Stimulated activated CD4-positive, alpha-beta T cell treated with anti-CD3 and anti-CD28 coated beads, Interleukin-4, amount 100 ng/mL, for 48 hours (primary cell): ENCODE data around the gene TBC1D9B.
A peak's percentile ranks its signal among the peaks of the same experiment; 100 is the strongest.
"Not testable (repeated sequence)": the region's sequence is repeated elsewhere in the genome, so short reads cannot be mapped to it uniquely, and the experiment has no call there.

Experiments used
- DNase-seq, 2 donors: peaks; one replicate each; pipeline ENCODE4 v3.0.0-alpha.2; 2020; ENCODE audit warnings: low read depth in 2 of 2

Gene TBC1D9B

DNA sequence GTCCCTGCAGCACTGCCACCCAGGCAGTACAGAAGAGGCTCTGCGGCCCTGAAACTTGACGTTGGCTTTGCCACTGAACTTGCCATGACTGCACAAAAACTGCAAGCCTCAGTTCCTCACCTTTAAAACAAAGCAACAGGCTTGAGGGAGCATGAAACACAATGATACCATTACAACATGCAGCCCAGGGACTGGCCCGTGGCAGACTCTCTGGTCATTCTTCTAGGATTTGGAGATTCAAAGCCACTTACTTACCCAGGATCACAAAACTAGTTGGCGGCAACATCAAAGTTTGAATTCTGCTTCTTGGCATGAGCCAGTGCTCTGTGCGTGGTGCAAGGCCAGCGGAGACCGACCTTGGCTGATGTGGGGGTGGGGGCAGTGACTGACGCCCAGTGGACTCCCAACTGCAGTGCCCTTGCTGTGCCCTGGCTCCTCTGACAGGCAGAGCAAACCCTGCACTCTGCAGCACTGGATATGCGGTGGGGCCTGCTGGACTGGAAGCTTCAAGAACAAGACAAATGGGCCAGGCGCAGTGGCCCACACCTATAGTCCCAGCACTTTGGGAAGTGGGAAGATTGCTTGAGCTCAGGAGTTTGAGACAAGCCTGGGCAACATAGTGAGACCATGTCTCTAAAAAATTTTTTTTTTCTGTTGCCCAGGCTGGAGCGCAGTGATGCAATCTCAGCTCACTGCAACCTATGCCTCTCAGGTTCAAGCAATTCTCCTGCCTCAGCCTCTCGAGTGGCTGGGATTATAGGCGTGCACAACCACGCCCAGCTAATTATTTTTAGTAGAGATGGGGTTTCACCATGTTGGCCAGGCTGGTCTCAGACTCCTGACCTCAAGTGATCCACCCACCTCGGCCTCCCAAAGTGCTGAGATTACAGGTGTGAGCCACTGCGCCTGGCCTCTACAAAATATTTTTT is 68.1 kb downstream of the TBC1D9B start:
- DNase-seq, result no peak

DNA sequence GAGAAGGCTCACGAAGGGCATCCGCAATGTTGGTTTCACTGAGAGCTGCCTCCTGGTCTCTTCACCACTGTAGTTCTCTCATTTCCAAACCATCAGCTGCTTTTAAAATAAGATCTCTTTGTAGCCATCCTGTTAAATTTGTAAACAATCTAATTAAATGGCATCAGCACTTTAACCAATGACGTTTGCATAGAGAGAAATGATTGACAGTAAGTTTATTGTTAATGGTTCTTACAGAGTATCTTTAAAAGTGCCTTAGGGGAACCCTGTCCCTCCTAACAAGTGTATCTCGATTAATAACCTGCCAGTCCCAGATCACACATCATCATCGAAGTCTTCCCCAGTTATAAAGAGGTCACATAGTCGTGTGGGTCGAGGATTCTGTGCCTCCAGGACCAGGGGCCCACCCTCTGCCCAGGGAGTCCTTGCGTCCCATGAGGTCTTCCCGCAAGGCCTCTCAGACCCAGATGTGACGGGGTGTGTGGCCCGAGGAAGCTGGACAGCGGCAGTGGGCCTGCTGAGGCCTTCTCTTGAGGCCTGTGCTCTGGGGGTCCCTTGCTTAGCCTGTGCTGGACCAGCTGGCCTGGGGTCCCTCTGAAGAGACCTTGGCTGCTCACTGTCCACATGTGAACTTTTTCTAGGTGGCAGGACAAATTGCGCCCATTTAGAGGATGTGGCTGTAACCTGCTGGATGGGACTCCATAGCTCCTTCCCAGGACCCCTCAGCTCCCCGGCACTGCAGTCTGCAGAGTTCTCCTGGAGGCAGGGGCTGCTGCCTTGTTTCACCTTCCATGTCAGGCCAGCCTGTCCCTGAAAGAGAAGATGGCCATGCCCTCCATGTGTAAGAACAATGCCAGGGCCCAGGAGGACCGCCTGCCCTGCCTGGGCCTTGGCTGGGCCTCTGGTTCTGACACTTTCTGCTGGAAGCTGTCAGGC is 70.4 kb downstream of the TBC1D9B start:
- DNase-seq, result no peak

DNA sequence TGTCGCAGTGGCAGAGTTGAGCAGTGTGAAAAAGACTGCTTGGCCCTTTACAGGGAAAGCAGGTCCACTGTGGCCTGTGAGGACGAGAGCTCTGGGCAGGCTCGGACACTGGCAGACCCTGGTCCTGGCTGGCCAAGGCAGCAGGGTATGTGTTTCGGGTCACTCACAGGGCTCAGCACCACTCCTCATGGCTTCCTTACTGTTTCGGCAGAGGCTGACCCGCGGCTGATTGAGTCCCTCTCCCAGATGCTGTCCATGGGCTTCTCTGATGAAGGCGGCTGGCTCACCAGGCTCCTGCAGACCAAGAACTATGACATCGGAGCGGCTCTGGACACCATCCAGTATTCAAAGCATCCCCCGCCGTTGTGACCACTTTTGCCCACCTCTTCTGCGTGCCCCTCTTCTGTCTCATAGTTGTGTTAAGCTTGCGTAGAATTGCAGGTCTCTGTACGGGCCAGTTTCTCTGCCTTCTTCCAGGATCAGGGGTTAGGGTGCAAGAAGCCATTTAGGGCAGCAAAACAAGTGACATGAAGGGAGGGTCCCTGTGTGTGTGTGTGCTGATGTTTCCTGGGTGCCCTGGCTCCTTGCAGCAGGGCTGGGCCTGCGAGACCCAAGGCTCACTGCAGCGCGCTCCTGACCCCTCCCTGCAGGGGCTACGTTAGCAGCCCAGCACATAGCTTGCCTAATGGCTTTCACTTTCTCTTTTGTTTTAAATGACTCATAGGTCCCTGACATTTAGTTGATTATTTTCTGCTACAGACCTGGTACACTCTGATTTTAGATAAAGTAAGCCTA is 71.3 kb downstream of the TBC1D9B start:
- DNase-seq, result peak; percentile 34 to 38

DNA sequence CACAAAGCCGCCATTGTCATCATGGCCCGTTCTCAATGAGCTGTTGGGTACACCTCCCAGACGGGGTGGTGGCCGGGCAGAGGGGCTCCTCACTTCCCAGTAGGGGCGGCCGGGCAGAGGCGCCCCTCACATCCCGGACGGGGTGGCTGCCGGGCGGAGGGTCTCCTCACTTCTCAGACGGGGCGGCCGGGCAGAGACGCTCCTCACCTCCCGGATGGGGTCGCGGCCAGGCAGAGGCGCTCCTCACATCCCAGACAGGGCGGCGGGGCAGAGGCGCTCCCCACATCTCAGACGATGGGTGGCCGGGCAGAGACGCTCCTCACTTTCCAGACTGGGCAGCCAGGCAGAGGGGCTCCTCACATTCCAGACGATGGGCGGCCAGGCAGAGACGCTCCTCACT is 72.8 kb downstream of the TBC1D9B start:
- not testable (repeated sequence) for DNase-seq

DNA sequence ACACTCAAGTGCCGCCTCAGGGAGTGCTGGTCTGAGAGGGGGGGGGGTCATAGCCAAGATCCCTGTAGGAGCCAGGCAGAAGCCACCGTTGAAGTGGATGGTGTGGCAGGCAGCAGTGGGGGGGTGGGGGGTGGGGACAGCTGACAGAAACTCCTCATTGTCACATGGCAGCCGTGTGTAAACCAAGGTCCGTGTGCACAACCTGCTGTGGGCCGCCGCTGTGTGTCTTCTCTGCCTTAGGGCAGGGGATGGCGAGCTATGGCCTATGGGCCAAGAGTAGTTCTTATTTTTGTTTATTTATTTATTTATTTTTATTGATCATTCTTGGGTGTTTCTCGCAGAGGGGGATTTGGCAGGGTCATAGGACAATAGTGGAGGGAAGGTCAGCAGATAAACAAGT is 73.6 kb downstream of the TBC1D9B start:
- DNase-seq, result no peak

DNA sequence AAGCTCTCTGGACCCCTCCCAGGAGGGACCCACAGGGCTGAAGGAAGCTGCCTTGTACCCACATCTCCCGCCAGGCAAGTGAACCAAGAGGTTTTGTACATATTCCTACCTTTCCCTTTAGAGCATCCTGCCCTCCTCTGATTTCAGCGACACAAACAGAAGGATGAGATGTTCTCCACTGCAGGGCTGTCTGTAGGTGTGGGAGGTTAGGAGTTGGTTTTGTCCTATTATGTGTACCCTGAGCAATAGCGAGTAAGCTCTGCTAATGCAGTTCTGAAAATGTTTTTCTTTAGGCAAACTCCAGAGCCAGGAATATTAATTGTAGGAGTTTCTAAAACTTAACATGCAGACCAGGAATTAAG is 74.0 kb downstream of the TBC1D9B start:
- DNase-seq, result no peak

DNA sequence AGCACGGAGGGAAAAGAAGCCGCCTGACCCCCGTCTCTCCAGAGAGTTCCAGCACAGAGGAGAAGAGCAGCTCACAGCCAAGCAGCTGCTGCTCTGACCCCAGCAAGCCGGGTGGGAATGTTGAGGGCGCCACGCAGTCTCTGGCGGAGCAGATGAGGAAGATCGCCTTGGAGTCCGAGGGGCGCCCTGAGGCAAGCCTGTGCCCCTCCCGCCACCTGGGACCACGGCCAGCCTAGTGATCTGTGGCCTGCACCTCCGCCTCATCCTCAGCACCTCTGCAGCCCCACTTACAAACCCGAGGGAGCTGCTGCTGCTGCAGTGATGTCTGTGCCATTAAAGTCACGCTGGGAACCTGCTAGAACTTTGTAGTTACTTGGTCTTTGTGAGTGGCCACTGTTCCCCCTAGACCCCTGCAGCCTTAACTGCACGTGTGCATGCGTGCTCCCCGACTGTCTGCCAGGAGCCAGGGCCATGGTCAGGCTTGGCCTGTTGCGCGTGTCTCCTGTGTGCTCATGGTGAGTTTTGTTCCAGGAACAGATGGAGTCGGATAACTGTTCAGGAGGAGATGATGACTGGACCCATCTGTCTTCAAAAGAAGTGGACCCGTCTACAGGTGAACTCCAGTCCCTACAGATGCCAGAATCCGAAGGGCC is 74.5 kb downstream of the TBC1D9B start:
- no peak for DNase-seq

DNA sequence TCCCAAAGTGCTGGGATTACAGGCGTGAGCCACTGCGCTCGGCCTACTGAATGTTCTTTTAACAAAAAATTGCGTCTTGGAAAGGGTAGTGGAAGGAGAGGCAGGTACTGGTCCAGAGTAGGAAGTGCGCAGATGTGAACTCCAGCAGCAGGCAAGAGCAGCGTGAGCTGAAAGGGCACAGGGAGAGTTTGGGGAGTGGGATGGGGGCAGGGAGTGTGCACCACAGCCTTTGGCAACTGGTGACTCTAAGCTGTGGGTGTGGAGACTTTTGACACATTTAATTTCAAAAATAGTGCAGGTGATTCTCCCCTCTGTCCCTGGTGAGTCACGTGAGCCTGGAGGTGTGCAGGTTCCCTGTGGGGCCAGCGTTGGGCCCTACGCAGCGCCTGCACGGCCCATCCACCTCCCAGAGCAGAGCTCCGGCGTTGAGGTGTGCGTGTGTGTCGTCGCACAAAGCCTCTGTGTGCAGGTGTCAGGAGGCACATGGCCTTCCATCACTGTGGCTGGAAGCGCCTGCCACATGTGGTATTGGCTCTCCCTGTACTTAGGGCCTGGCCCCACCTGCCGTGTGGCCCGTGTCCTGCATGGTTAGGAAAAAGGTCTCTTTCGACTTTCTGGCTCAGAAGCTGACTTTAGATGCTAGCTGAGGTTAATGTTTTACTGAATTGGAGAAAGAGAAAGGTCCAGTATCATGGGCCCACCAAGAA is 75.5 kb downstream of the TBC1D9B start:
- no peak for DNase-seq

DNA sequence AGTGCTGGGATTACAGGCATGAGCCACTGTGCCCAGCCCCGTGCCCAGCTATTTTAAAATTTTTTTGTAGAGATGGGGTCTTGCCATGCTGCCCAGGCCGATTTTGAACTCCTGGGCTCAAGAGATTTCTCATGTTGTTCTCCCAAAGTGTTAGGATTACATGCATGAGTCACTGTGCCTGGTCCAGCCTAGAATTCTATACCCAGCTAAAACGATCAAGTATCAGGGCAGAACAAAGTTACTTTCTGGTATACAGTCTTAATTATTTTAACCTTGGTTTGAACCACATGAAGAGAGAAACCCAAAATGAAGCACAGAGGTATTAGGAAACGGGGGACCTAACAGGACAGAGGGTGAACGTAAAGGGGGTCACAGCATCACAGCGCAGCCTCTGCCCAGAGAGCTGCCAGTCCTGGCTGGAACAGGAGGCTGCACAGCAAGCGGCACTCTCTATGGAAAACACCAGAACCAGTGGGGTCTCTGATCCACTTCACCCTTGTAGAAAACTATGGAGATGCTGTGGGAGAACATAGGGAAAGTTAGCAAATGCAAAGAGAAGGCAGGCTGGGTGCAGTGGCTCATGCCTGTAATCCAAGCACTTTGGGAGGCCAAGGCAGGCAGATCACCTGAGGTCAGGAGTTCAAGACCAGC is 76.8 kb downstream of the TBC1D9B start:
- no peak for DNase-seq

DNA sequence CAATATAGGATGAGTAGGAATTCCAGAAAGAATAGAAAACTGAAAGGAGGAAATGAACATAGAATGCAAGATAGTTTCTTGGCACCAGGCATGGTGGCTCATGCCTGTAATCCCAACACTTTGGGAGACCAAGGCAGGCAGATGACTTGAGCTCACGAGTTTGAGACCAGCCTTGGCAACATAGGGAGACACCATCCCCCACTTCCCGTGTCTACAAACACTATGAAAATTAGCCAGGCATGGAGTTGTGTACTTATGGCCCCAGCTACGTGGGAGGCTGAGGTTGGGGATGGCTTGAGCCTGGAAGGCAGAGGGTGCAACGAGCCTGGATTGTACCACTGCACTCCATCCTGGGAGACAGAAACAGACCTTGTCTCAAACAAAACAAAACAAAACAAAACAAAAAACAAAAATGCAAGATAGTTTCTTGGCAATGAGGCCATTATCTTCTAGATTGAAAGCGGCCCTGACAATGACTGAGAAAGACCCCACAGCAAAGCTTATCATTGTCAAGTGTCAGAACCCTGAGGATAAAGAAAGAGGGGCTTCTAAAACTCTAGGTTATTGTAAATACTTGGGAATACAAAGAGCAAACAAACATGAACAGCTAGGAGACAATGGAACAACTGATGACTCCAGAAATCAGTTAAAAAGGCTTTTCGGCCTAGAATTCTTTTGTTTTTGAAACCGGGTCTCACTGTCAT is 77.8 kb downstream of the TBC1D9B start:
- DNase-seq, result no peak

DNA sequence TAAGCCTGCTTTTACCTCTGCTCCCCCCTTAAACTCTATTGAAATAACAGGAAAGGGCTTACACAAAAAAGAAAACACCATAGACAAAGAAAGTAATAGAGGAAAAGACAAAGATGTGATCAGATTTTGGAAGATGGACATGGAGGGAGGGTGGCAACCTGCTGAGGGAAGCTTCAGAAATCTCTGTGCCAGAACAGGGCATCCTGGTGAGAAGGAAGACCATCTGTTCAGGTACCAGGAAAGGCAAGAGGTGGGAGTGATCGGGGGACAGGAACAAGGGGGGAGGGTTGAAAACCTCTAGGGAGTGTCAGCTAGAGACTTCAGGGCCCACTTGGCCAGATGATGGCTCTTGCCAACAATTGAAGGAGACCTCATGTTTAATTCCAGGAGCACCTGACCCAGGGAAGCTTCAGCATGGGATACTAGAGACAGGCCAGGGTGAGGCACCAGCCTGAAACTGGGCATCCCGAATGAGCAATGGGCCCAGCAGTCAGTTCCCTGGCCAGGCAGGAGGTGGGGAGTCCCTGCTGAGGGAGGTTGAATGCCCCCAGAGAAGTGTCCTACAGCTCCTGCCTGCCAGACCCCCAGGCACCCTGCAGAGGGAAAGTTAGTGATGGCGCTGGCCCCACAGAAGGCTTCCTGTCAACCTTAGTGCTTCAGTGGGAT is 78.8 kb downstream of the TBC1D9B start:
- no peak for DNase-seq

DNA sequence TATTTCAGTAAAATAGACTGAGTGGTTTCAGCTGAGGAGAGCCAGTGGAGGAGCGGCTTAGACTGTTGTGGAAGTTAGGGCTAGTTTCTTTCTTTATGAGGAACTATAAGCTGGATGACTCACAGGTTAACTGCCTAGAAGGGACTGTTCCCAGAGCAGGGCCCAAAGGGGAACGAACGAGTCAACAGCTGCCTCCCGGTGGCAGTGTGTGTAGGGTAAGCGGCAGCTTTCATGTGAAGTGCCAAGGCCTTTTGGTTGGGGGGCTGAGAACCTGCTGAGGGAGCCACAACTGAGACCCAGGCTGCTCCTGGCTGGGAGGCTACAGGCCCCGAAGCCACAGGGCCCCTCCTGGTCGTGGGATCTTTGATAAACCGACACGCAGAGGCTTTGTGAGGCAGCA is 80.0 kb downstream of the TBC1D9B start:
- peak in 1 of 2 donors; percentile 47 for DNase-seq

DNA sequence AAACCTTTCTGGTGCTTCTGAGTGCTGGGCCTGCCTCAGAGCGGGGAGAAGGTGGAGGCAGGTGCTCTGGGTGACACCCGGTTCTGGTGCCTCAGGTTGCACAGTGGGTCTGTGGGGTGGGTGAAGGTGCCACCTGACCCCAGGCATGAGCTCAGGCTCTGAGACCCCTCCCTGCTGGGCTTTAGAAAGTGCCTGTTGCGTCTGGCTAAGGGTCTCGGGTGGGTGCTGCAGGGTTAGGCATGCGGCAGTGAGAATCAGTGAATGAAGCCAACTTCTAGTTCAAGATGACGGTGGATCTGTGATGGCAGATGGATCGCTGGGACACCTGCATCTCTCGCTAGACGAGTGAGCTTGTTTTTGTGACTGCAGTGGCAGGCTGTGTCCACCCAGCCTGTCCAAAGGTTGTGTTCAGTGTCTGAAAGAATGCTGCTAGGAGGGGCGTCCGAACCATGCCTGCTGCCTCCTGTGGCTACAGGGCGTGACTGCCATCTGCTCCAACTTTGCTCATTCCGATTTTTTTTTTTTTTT is 82.0 kb downstream of the TBC1D9B start:
- no peak for DNase-seq

DNA sequence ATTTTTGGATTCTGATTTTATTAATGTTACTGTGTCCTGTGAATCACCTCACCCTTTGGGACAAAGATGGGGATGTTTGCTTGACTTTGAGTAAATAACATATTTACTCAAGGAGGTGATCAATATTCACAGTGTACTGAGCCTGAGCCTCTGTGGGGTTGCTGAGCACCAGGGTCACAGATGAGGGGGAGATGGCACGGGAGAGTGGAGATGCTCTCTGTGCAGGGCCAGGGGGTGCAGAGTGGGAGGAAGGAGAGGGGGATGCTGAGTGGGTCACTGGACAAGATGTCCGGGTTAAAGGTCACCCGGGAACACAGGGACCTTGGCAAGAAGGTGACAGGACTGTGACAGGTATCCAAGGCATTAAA is 83.0 kb downstream of the TBC1D9B start:
- no peak for DNase-seq

DNA sequence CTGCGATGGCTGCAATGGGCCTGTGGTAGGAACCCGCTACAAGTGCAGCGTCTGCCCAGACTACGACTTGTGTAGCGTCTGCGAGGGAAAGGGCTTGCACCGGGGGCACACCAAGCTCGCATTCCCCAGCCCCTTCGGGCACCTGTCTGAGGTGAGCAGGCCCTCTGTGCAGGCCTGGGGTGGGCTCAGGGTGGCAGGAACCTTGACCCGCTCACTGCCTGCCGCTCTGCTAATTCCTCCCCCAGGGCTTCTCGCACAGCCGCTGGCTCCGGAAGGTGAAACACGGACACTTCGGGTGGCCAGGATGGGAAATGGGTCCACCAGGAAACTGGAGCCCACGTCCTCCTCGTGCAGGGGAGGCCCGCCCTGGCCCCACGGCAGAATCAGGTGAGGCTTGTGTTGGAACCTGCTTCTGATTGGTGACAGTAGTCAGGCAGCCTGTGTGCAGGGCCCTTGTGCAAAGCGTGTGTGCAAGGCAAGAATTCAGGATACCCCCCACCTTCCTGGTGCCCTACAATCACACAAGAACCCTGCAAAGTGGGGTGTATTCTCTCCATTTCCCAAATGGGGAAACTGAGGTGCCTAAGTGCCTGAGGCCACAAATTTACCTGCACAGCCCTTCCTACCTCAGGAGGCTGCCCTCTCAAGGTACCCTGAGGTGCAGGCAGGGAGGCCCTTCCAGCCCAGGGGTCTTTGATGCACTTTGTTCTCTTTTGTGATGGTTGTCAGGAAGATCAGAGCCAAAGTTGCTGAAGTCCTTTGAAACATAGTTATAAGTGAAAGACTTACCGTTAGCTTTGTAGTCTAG is 83.6 kb downstream of the TBC1D9B start:
- no peak for DNase-seq

DNA sequence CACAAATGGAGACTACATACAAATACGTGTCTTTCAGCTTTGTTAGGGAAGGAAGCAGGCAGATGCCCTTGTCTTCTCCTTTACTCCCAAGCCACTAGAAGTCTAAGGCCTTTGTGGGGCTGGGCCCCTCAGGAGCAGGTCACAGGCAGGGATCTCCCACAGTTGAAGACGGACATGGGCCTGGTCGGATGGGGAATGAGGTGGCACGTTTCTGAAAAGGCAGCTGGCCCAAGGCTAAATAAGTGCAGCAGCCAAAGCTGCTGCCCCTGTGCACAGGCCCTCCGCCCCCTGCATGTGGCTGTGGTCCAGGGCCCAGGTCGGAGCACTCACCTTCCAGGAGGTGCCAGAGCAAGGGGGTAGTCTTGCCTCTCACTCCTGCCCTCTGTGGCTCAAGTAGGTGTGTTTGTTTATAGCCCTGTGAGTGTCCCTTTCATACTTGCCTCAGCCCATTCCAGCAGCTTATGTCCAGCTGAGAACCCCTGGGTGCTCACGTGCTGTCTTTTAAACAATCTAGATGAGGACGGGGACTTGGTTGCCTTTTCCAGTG is 85.2 kb downstream of the TBC1D9B start:
- no peak for DNase-seq

DNA sequence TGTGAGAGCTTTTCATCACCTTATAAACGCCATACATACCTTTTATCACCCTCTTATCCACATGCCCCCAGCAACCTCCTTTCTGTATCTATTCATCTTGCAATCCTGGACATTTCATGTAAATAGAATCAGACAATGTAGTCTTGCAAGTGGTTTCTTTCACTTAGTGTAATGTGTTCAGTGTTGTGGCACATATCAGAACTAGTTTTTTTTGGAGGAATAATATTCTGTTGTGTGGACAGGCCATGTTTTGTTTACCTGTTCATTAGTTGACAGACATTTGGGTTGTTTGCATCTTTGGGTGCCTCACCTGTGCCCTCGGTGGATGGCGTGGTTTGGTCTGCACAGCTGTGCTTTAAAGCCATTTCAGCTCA is 85.7 kb downstream of the TBC1D9B start:
- no peak for DNase-seq
